IPS DF 6.9 (cell line): Measurements from ENCODE around the gene CPOX.

Experiments
- DNase-seq: peaks from one replicate; pipeline ENCODE4 v3.0.0-alpha.2; 2013; ENCODE audit warnings: low read depth, low spot score
- H3K27ac ChIP-seq: one replicate; pipeline ENCODE4 v1.5.1; 2013; ENCODE audit warnings: low read length, control low read depth
- H3K27me3 ChIP-seq: 2 replicates; pipeline ENCODE4 v1.6.1; 2013; ENCODE audit warnings: mild to moderate bottlenecking, low read length; ENCODE audit not compliant: control insufficient read depth, insufficient read depth
- H3K36me3 ChIP-seq: 2 replicates; pipeline ENCODE4 v1.6.1; 2013; ENCODE audit warnings: low read length; ENCODE audit not compliant: control insufficient read depth, insufficient read depth
- H3K4me1 ChIP-seq: 2 replicates; pipeline ENCODE4 v1.6.1; 2013; ENCODE audit warnings: low read length; ENCODE audit not compliant: control insufficient read depth, insufficient read depth
- H3K4me3 ChIP-seq: 2 replicates; pipeline ENCODE4 v1.5.1; 2013; ENCODE audit warnings: mild to moderate bottlenecking, low read length
- H3K9me3 ChIP-seq: 2 replicates; pipeline ENCODE4 v1.6.1; 2013; ENCODE audit warnings: low read length, inconsistent platforms; ENCODE audit not compliant: control insufficient read depth, insufficient read depth
- WGBS: extraction: QIAGEN DNeasy Blood & Tissue Kit; methylation state at CpG from one replicate; pipeline ENCODE4 v1.1.7; 2013; ENCODE audit warnings: mixed read lengths, missing lambda C conversion rate; ENCODE audit not compliant: insufficient read length, insufficient coverage; 5-methylcytosine and 5-hydroxymethylcytosine counted together

CPOX gene

DNA sequence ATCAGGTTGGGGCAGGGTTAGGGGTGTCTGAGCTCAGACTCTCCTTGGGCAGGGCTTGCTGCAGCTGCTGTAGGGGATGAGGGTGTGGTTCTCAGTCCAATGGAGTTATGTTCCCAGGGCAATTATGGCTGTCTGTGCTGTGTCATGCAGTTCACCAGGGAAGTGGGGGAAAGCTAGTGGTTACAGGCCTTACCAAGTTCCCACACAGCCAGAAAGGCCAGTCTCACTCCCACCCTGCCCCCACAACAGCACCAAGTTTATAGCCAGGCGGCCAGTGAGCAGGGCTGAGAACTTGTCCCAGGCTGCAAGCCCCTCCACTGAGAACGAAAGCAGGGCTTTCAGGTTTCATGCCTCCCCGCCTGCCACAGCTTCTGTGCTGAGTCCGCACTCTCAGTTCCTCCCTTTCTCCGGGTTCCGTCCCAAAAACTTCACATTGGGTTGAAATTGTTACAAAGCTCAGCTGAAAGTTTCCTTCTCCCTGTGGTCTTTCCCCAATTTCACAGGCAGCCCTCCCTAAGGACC, 19.6 kb upstream of the CPOX start:
- no CpG with 5 or more reads among the region's 6 CpGs for WGBS
- Histone ChIP-seq H3K4me3 (no peak overlapping the region), H3K9me3 (no peaks in the 10 kb centered on the region), H3K36me3 (no peaks in the 10 kb centered on the region), H3K4me1 (no peaks in the 10 kb centered on the region), H3K27me3 (no peaks in the 10 kb centered on the region), H3K27ac (no peak overlapping the region)
- no peak for DNase-seq

DNA sequence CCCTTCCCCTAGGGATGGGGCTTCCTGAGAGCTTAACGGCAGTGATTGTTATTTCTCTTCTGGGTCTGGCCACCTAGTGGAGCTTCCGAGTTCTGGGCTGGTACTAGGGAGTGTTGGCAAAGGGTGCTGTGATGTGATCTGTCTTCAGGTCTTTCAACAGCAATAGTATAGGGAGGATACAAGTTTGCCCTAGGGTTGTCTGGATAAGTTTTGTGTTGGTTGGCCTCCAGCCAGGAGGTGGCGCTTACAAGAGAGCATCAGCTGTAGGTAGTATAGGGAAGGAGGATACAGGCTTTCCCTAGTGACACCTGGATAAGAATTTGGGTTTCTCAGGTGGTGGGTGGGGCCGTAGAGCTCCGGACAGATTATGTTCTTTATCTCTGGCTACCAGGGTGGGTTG, 19.2 kb upstream of the CPOX start:
- WGBS, result no CpG with 5 or more reads among the region's 5 CpGs
- no peaks in the 10 kb centered on the region for H3K27me3 ChIP-seq
- H3K9me3 ChIP-seq, result no peaks in the 10 kb centered on the region
- peak; percentile 27 for DNase-seq
- no peaks in the 10 kb centered on the region for H3K4me1 ChIP-seq
- H3K36me3 ChIP-seq, result no peaks in the 10 kb centered on the region
- H3K27ac ChIP-seq, result no peak overlapping the region
- no peak overlapping the region for H3K4me3 ChIP-seq

DNA sequence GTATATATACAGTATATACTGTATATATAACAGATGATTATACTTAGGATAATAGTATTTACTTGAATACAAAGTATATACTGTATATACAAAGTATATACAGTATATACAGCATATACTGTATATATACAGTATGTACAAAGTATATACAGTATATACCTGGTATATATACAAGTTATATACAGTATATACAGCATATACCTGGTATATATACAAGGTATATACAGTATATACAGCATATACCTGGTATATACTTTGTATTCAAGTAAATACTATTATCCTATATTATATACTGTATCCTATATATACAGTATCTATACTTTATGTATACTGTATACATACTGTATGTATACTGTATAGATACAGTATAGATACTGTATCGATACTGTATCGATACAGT, 14.6 kb upstream of the CPOX start:
- H3K27ac ChIP-seq, result no peak overlapping the region
- H3K27me3 ChIP-seq, result no peaks in the 10 kb centered on the region
- no peak for DNase-seq
- no peak overlapping the region for H3K4me3 ChIP-seq
- H3K4me1 ChIP-seq, result no peaks in the 10 kb centered on the region
- no peaks in the 10 kb centered on the region for H3K9me3 ChIP-seq
- H3K36me3 ChIP-seq, result no peaks in the 10 kb centered on the region
- no CpG with 5 or more reads among the region's 2 CpGs for WGBS

DNA sequence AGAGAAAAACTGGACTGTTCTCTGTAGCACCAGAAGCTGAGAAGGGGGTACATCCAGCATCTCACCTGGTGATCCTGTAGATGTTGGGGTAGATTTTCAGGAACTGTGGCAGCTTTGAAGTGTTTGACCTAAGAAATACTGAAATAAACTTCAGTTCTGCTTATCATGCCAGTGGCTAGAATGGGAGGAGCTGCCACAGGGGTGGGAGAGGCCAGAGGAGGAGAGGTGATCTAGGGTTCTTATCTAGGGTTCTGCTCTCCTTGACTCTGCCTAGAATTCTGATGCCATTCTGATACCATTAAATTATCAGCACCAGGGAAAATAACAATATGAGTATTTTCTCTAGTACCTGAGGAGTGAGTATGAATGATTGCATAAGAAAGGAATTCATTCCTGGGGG, 10.2 kb upstream of the CPOX start:
- H3K9me3 ChIP-seq, result no peaks in the 10 kb centered on the region
- no peak overlapping the region for H3K27ac ChIP-seq
- no peak for DNase-seq
- H3K27me3 ChIP-seq, result no peaks in the 10 kb centered on the region
- H3K4me3 ChIP-seq, result no peak overlapping the region
- H3K36me3 ChIP-seq, result no peaks in the 10 kb centered on the region
- no peaks in the 10 kb centered on the region for H3K4me1 ChIP-seq

DNA sequence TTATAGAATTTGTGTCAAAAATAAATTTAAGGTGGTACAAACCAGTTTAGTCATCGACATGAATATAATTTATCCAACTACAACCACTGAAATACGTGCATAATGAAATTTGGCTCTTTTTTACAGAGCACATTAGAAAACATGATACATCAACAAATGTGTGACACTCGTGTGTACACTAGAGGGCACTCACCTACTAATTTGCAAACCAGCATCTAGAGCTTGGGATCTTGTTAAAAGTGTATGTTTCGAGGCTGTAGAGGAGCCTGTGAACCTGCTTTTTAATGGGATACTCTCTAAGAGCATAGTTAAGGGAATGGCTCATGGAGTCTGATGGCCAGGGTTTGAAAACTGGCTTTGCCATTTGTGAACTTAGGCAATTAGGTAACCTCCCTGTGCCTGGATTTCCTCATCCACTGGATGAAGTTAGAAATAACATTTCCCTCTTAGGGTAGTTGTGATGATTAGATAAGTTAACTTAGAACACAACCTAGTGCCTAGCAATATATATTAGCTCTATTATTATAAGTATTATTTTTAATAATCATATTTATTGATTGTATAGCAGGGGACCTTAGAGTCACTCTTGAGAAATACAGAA, 8.8 kb upstream of the CPOX start:
- Histone ChIP-seq H3K36me3 (no peaks in the 10 kb centered on the region), H3K4me3 (no peak overlapping the region)
- no CpG with 5 or more reads among the region's 4 CpGs for WGBS

DNA sequence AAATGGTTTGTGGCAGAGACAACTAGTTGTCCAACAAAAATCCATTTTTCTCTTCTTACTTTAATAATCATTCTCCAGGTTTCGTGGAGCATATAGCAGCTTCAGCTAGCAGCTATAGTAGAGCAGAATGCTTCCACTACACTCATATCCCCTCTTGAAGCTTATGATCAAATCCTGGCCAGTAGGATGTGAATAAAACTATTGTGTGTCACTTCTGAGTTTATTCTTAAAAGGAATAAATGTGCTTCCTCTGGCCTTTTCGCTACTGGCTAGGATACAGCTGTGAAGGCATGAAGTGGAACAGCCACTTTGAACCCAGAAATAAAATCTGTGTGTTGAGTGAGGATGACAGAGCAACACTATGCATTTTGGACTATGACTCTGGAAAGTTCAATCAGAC, 7.8 kb upstream of the CPOX start:
- no CpG with 5 or more reads among the region's 2 CpGs for WGBS
- no peak for DNase-seq
- Histone ChIP-seq H3K36me3 (no peaks in the 10 kb centered on the region), H3K27ac (no peak overlapping the region), H3K27me3 (no peaks in the 10 kb centered on the region), H3K4me1 (no peaks in the 10 kb centered on the region), H3K4me3 (no peak overlapping the region), H3K9me3 (no peaks in the 10 kb centered on the region)

More for the DNA sequence above, 8.8 kb upstream of the CPOX start:
- no peaks in the 10 kb centered on the region for H3K27me3 ChIP-seq
- H3K9me3 ChIP-seq, result no peaks in the 10 kb centered on the region
- no peak for DNase-seq
- H3K4me1 ChIP-seq, result no peaks in the 10 kb centered on the region
- H3K27ac ChIP-seq, result no peak overlapping the region

DNA sequence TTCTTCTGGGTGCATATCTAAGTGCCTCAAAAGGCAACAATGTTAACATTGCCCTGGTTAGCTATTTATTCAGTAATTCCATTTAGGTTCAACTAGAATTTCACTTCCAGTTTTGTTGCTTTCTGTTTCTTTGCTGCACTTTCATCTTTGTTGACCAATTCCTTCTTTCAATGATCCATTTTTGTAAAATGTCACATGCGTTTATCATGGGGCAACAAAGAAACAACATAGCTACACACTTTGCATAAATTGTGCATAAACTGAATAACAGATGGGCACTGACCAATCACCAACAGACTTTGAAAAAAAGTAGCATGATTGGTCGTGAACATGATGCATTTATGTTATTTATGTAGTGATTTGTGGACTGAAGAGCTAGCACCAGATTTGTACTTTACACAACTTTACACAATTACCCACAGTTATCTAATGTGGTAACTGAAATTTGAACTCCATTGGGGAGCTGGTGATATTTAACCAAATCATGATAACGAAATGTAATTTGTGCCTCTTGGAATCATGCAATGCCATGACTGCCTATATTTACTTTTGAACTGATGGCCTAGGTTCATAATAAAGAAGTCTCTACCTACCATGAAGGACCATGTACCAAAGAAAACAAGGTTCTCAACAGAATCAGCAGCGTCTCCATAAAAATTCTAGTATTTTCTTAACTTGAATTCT, 7.1 kb upstream of the CPOX start:
- WGBS, result no CpG with 5 or more reads among the region's 4 CpGs
- H3K4me1 ChIP-seq, result no peaks in the 10 kb centered on the region
- no peaks in the 10 kb centered on the region for H3K27me3 ChIP-seq
- no peak for DNase-seq
- no peak overlapping the region for H3K4me3 ChIP-seq
- no peaks in the 10 kb centered on the region for H3K9me3 ChIP-seq
- no peaks in the 10 kb centered on the region for H3K36me3 ChIP-seq
- no peak overlapping the region for H3K27ac ChIP-seq

DNA sequence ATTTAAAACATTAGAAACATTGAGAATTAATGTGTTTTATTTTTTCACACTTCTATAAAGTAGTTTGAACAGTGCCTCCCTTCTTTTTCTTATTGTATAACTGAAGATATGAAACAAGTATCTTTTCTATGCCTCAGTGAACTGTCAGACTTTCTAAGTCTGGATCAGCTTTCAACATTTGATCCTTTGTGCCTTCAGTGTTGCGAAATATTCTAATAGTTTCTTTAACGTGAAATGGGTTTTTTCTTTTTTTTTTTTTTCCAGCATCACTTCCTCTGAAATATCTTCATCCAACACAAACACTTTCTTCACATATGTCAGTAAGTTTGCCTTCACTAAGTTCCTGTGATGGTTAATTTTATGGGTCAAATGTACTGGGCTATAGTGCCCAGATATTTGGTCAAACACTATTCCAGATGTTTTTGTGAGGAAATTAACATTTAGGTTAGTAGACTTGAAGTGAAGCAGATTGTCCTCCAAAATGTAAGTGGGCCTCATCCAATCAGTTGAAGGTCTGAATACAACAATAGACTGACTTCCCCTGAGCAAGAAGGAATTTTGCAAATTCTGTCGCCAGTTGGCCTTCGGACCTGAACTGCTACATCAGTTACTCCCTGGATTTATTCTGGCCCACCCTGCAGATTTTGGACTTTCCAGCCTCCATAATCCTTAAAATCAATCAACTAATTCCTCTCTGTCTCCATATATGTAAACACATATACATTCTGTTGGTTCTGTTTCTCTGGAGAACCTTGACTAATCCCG, 6.4 kb upstream of the CPOX start:
- no peaks in the 10 kb centered on the region for H3K9me3 ChIP-seq
- H3K4me1 ChIP-seq, result no peaks in the 10 kb centered on the region
- no CpG with 5 or more reads among the region's 5 CpGs for WGBS
- no peak for DNase-seq
- H3K27ac ChIP-seq, result no peak overlapping the region
- H3K4me3 ChIP-seq, result no peak overlapping the region
- H3K27me3 ChIP-seq, result no peaks in the 10 kb centered on the region
- H3K36me3 ChIP-seq, result no peaks in the 10 kb centered on the region

DNA sequence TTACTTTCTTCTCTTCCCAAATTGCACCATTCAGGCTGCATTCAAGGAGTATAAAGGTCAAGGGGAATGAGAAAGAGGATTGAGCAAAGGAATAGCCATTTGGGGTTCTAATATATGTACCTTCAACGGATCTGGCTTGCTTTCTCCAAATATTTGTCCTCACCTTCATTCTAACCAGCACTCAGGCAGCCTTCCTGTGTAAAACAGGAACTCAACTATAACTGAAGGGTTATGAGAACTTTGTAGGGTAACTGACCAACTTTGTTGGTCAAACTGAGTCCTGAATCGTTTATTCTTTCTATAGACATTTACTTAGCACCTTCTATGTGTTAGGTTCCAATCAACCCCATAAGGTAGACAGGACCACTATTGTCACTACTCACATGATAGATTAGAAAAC, 5.1 kb upstream of the CPOX start:
- Histone ChIP-seq H3K4me1 (no peaks in the 10 kb centered on the region), H3K36me3 (no peaks in the 10 kb centered on the region), H3K4me3 (no peak overlapping the region), H3K27me3 (no peaks in the 10 kb centered on the region), H3K9me3 (no peaks in the 10 kb centered on the region), H3K27ac (no peak overlapping the region)
- no peak for DNase-seq
- no CpG with 5 or more reads among the region's 2 CpGs for WGBS

DNA sequence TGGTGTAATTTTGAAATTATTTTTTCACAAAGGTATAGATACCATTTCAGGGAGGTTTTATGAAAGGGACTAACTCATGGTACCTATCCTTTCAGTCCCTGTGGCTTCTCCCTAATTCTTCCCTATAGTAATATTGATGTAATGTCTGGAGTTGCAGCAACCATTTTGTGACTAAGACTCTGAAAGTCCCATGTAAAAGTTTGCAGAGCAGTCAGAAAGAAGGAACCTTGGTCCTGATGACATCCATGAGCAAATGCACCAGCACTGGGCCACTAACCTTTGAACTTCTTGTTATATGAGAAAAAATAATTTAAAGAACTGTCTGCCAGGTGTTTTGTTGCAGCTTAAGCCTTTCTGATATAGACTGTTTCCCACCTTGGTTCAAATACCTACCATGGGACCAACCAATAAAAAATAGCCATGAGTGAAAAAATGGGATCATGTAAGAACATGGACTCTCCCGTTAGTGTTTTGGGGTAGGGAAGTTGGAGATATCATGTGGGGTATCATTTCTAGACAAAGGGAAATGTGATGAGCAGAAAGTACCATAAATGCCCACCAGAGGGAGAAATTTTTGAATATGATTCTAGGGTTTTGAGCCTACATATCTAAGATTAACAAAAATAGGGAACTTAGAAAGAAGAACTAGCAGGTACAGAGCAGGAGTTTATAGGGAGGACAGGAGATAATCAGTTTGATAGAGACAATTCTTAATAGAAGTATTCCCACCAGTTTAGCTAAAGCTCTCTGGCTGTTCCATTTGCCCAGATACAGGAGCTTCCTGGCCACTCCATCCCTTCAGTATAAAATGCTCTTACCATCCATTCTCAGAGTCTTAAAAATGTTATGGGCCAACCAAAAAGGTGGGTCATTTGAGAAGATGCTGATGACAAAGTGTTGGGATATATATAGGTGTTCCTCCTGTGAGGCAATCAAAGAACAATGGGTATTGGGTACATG, 3.4 kb upstream of the CPOX start:
- Histone ChIP-seq H3K36me3 (no peaks in the 10 kb centered on the region), H3K4me1 (peaks cover 2% of the 10 kb centered on the region; the same call in 1 of the 2 replicates), H3K4me3 (no peak overlapping the region), H3K27ac (no peak overlapping the region), H3K27me3 (no peaks in the 10 kb centered on the region), H3K9me3 (no peaks in the 10 kb centered on the region)
- WGBS, result no CpG with 5 or more reads among the region's 1 CpG
- DNase-seq, result no peak
